Measurements from ENCODE around the gene IFT74.
"Not testable (repeated sequence)": the region's sequence is repeated elsewhere in the genome, so short reads cannot be mapped to it uniquely, and the experiment has no call there.

The IFT74 gene

DNA sequence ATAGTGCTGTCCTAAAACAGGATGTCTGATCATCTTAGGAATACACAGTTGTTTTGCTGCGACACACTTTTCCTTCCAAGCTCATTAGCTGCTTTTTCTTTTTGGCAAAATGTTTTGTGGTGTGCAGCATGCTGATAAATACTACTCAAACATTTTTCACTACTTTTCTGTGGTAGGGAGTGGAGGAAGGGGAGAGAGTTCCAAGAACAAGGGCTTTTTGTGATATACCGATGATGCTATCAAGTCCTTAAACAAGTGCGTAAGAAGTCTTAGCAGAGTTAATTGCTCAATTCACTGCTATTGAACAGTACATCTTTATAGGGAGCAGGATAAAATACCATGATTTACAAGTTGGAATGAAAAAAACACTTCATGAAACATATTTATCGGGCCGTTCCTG is 129.2 kb downstream of the IFT74 start:
- DNase-seq, result no peak

DNA sequence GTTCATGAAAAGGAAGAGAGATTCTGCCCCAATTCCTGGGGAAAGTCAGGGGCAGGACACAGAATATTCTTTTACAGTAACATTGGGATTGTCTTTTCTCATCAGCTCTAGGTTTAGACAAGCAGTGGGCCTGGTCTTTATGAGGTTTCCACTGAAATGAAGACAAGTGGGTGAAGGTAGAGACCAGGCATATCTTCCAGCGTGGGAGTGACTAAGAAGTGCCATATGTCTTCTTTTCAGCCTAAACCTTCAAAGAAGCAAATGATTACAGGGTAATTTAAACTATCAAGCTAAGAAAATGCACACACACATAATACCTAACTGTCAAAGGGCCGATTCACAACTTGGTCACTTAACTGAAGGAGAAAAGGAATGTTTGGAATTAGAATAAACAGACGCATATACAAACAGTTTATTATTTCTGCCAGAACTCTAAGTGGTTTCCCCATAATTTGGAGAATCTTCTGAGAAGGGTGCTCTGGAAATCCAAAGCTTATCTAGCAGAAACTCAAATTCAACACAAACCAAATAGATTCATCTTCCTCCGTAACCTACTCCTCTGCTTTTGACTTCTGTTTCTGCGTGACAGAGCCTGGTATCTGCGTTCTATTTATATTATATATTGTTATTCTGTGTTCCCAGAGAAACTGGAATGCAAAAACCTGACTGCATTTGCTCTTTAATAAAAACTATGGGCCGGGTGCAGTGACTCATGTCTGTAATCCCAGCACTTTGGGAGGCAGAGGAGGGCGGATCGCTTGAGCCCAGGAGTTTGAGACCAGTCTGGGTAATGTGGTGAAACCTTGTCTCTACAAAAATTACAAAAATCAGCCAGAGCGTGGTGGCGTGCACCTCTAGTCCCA is 130.8 kb downstream of the IFT74 start:
- DNase-seq, result no peak

DNA sequence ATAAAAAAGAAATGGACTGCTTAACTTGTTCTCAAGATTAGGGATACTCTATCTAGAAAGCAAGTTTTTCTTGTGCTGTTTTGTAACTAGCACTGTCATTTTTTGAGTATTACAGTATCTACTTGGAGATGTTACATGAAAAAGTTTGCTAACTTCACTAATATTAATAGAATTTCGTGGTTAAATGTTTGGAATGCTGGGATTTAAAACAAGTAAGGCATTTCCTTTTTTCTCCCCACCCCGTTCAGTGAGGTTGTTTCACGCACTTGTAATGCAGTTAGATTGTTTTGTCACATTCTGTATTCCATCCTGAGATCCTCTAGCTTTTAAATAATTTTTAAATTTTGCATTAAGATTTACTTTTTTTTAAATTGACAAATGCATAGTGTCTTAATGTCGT is 132.8 kb downstream of the IFT74 start:
- no peak for DNase-seq

DNA sequence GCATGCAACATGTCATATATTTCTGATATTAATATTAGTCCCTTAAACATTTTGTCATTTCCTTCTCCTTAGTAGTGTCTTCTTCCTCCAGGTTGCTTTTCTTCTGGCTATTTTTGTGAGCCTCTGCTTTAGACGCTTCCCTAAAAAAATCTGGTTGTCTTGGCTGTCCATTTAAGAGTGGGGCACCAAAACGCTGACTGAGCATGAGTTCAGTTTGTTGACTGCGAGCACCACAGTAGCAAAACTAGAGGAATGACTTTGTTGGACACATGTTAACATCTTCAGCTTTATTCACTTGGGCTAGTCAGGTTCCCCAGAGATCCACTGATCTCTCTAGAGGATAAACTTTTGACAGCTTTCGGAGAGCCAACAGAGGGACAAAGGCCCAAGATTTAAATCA is 133.5 kb downstream of the IFT74 start:
- DNase-seq, result no peak

DNA sequence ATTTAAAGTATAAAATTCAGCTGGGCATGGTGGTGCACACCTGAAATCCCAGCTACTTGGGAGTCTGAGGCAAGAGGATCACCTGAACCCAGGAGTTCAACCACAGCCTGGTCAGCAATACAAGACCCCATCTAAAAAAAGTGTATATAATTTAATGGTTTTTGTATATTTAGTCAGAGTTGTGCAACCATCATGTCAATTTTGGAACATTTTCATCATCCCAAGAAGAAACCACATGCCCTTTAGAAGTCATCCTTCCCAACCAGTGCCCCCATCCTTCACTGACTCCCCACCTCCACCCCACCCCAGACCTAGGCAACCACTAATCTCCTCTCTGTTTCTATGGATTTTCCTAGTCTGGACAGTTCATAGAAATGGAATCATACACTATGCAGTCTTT is 134.0 kb downstream of the IFT74 start:
- no peak for DNase-seq

DNA sequence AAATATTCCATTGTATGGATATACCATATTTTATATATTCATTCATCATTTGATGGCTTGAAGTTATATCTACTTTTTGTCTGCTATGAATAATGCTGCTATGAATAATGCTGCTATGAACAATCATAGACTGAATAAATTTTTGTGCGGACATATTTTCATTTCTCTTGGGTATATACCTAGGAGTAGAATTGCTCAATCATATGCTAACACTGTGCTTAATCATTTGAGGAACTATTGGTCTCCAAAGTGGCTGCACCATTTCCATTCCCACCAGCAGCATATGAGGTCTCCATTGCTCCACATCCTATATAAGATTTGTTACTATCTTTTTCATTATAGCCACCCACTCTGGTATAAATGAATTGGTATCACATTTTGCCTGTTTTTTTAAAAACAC is 134.5 kb downstream of the IFT74 start:
- DNase-seq, result no peak

DNA sequence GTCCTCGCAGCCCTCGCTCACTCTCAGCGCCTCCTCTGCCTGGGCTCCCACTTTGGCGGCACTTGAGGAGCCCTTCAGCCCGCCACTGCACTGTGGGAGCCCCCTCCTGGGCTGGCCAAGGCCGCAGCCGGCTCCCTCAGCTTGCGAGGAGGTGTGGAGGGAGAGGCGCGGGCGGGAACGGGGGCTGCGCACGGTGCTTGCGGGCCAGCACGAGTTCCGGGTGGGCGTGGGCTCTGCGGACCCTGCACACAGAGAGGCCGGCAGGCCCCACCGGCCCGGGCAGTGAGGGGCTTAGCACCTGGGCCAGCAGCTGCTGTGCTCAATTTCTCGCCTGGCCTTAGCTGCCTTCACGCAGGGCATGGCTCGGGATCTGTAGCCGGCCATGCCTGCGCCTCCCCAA is 136.3 kb downstream of the IFT74 start:
- not testable (repeated sequence) for DNase-seq

DNA sequence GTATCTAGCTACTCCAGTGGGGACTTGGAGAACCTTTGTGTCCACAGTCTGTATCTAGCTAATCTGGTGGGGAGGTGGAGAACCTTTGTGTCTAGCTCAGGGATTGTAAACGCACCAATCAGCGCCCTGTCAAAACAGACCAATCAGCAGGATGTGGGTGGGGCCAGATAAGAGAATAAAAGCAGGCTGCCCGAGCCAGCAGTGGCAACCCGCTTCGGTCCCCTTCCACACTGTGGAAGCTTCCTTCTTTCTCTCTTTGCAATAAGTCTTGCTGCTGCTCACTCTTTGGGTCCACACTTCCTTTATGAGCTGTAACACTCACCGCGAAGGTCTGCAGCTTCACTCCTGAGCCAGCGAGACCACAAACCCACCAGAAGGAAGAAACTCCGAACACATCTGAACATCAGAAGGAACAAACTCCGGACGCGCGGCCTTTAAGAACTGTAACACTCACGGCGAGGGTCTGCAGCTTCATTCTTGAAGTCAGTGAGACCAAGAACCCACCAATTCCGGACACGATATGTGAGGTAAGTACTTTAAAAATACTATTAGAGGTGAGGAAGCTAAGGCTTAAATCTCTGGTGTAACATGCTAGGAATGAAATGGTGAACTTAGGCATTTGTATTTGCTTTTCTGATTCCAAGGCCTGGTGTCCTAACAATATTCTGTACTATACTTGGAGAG is 137.3 kb downstream of the IFT74 start:
- not testable (repeated sequence) for DNase-seq

DNA sequence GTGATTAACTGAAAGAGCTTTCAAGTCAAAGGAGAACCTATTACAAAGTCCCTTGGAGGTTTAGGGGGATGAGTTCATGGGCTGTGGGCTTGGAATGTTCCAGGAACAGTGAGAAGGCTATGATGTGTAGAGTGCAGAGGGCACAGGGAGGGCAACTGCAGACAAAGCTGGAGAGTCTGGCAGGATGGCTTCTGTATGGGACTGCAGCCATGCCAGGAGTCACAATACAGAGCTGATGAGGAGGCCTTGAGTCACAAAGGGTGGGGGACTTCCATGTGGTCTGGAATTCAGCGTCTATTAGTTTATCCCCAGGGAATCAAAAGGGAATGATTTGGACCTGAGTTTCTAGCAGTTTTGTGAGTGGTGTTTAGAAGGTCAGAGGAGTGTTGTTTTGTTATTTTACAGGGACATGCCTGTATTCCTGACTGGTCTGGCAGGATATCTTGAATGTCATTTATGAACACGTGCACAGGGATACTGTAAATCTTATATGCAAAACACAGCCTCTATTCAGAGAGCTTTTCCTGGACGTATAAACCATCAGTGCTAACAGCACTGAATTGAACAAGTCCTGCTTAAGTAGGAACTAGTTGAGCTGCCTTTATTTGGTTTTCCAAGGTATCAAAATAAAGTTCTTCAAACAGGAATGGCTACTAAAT is 138.6 kb downstream of the IFT74 start:
- no peak for DNase-seq

DNA sequence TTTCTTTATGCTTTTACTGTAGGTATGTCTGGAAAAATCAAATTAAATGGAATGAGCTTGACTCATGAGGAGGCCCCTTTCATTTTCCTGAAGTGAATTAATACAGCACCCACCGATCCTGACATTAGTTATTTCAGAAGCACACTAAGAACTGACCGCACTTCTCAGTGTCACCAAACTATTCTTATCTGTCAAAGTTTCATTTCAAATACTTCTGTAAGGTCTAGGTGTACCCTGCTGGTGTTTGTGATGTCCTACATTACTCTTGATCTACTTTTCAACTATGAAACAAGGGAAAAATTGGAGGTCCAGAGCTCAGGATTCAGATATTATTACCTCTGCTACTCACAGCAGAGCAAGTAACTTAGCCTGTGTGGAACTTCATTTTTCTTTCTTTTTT is 151.0 kb downstream of the IFT74 start:
- DNase-seq, result no peak

DNA sequence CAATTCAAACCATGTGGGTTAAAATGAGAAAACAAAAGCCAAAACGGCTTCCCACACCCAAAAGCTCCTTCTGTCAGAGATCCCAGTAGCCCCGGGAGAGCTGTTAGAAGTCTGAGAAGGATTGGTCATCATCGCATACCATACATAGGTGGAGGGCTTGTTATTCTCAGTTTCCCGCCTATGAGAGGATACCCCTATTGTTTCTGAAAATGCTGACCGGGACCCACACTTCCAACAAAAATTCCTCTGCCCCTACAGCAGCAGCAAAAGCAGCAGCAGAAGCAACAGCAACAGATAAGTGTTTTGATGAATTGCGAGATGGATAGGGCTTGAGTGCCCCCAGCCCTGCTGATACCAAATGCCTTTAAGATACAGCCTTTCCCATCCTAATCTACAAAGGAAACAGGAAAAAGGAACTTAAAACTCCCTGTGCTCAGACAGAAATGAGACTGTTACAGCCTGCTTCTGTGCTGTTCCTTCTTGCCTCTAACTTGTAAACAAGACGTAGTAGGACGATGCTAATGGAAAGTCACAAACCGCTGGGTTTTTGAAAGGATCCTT is 152.8 kb downstream of the IFT74 start, which contains the start of gene TEK:
TEK (plus strand) TSS at position 245 of the 561 bp plus-strand sequence. CDS start 366 bp downstream, outside the sequence.
- DNase-seq, result no peak

DNA sequence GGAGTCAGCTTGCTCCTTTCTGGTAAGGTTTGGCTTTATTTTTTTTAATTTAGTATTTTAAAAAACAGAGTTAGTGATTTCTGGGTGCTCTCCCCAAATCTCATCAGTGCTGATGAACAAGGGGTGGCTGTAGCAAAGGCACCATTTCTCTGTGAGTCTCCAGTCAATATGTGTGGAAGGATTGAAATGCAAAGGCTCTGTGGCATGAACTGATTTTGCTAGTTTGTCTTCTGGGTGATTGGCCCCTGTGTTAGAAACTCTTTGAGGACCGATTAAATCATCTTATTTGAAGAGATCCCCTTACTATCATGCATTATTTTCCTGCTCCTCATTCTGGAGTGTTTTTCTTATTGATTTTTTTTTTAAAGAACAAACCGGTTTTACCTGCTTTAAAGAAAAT is 153.4 kb downstream of the IFT74 start:
- DNase-seq, result no peak

DNA sequence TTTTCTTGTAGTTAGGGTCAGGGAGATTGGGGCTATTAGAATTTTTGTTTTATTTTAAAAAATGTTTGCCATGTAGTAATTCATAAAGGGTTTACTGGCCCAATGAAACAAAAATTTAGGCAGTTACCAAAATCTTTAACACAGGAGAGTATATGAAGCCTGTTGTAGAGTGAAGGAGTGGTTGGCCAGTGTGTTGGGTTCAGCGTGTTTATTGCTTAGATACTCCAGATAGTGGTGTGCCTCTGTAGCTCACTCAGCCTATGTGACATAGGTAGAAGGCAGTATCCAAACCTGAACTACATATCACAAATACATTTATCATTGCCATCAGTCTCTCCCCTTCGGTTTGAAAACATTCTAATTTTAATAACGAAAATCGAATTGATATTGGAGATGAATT is 154.0 kb downstream of the IFT74 start:
- no peak for DNase-seq

DNA sequence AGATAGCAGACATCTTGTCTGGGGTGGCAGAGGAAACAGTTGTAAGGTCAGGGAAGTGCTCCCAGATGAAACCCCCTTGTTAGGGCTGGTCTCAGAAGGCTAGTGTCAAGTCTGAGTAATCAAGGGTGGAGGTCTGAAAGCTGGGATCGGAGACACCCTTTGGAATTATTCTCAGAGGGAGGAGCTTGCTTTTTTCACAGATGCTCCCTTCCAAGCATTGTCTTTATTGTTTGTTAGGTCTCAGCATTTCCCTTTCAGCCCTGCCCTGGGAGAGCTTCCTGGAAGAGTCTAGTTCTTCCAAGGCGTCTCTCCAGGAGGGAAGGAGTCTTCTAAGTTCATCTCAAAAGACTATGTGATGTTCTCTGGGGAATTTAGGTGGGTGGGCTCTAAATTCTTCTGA is 156.0 kb downstream of the IFT74 start:
- no peak for DNase-seq

All from activated naive CD4-positive, alpha-beta T cell treated with Interleukin-2 at 50 U/mL for 16 hours (primary cell).